ENCODE measurements around the gene SDSL. TPM values are rescaled to one million over a fixed set of nuclear protein-coding genes. Genes with fewer than 3 reads are reported as not detected.

The SDSL gene
- total RNA-seq, 2 experiments from 2014 or later = 0.47 to 0.50 TPM

- intact Hi-C loops (cut with DNase I, micrococcal nuclease) = no loop called here
- Histone ChIP-seq H3K27me3 (ENCODE audit: control insufficient read depth in 1 of 2, insufficient read depth in 2 of 2, low read length in 2 of 2) (peaks cover 76 to 88% of the 10 kb centered on the region in 2 experiments), H3K4me1 (ENCODE audit: insufficient read depth, low read length) (peaks cover 4% of the 10 kb centered on the region), H3K4me3 (ENCODE audit: low read length) (no peak overlapping the region), H3K9me3 (ENCODE audit: control insufficient read depth in 1 of 2, insufficient read depth in 1 of 2, low read length in 2 of 2) (peaks cover 0 to 49% of the 10 kb centered on the region in 2 experiments), H3K27ac (ENCODE audit: low read depth in 1 of 2, low read length in 2 of 2) (no peak overlapping the region), H3K36me3 (ENCODE audit: insufficient read depth, low read length) (no peaks in the 10 kb centered on the region)
- ChIA-PET POLR2A (no interaction called here), CTCF (no interaction called here)
- Mint-ChIP-seq H3K27me3 (peaks cover 86% of the 10 kb centered on the region), H3K27ac (no peak overlapping the region), H3K9me3 (no peaks in the 10 kb centered on the region), H3K4me1 (ENCODE audit: low read depth) (peaks cover 17% of the 10 kb centered on the region), H3K4me3 (no peak overlapping the region), H3K36me3 (ENCODE audit: low read depth) (no peaks in the 10 kb centered on the region)
- ATAC-seq (ENCODE audit: poor library complexity) (no peak), DNase-seq (no peak)
- no peak for TF ChIP-seq CTCF (IDR thresholded peaks at IDR 0.05)
Observed at GRCh38 chr12:113475451-113476175, 53.4 kb downstream of the SDSL start.

- Histone ChIP-seq H3K4me3 (ENCODE audit: low read length) (no peak overlapping the region), H3K36me3 (ENCODE audit: insufficient read depth, low read length) (no peaks in the 10 kb centered on the region), H3K9me3 (ENCODE audit: control insufficient read depth in 1 of 2, insufficient read depth in 1 of 2, low read length in 2 of 2) (peaks cover 0 to 44% of the 10 kb centered on the region in 2 experiments), H3K27me3 (ENCODE audit: control insufficient read depth in 1 of 2, insufficient read depth in 2 of 2, low read length in 2 of 2) (peaks cover 77 to 88% of the 10 kb centered on the region in 2 experiments), H3K27ac (ENCODE audit: low read depth in 1 of 2, low read length in 2 of 2) (no peak overlapping the region), H3K4me1 (ENCODE audit: insufficient read depth, low read length) (peaks cover 4% of the 10 kb centered on the region)
- H3K4me1 Mint-ChIP-seq (ENCODE audit: low read depth) = peaks cover 17% of the 10 kb centered on the region
- ChIA-PET CTCF (no interaction called here), POLR2A (no interaction called here)
- DNase-seq (no peak), ATAC-seq (ENCODE audit: poor library complexity) (no peak)
- H3K27me3 Mint-ChIP-seq = peaks cover 89% of the 10 kb centered on the region
- H3K27ac Mint-ChIP-seq = no peak overlapping the region
- intact Hi-C loops (cut with DNase I, micrococcal nuclease) = no loop called here
- H3K36me3 Mint-ChIP-seq (ENCODE audit: low read depth) = no peaks in the 10 kb centered on the region
- no peak overlapping the region for H3K4me3 Mint-ChIP-seq
- H3K9me3 Mint-ChIP-seq = no peaks in the 10 kb centered on the region
- no peak for TF ChIP-seq CTCF (IDR thresholded peaks at IDR 0.05)
Observed at GRCh38 chr12:113476176-113476986, 54.2 kb downstream of the SDSL start.

- H3K27ac ChIP-seq (ENCODE audit: low read depth in 1 of 2, low read length in 2 of 2) = no peak overlapping the region
- Mint-ChIP-seq H3K36me3 (ENCODE audit: low read depth) (no peaks in the 10 kb centered on the region), H3K27ac (no peak overlapping the region), H3K9me3 (no peaks in the 10 kb centered on the region), H3K4me3 (no peak overlapping the region), H3K27me3 (peaks cover 93% of the 10 kb centered on the region), H3K4me1 (ENCODE audit: low read depth) (peaks cover 17% of the 10 kb centered on the region)
- H3K9me3 ChIP-seq (ENCODE audit: control insufficient read depth in 1 of 2, insufficient read depth in 1 of 2, low read length in 2 of 2) = peaks cover 0 to 41% of the 10 kb centered on the region in 2 experiments
- TF ChIP-seq CTCF (IDR thresholded peaks at IDR 0.05) = no peak
- H3K4me3 ChIP-seq (ENCODE audit: low read length) = no peak overlapping the region
- POLR2A ChIA-PET = no interaction called here
- peaks cover 82 to 85% of the 10 kb centered on the region in 2 experiments for H3K27me3 ChIP-seq (ENCODE audit: control insufficient read depth in 1 of 2, insufficient read depth in 2 of 2, low read length in 2 of 2)
- no peak for ATAC-seq (ENCODE audit: poor library complexity)
- no peaks in the 10 kb centered on the region for H3K36me3 ChIP-seq (ENCODE audit: insufficient read depth, low read length)
- peaks cover 4% of the 10 kb centered on the region for H3K4me1 ChIP-seq (ENCODE audit: insufficient read depth, low read length)
- intact Hi-C loops (cut with DNase I, micrococcal nuclease) = no loop called here
- CTCF ChIA-PET = no interaction called here
- no peak for DNase-seq
Observed at GRCh38 chr12:113477171-113477841, 55.1 kb downstream of the SDSL start.
